Osteocyte (in vitro differentiated cells): ENCODE results near the gene COL17A1. TPM values are rescaled to one million over a fixed set of nuclear protein-coding genes. Genes with fewer than 3 reads are reported as not detected.

ENCODE experiments used
- DNase-seq: peaks from one replicate; pipeline ENCODE4 v3.0.0; 2021; ENCODE audit warnings: mixed read lengths; ENCODE audit not compliant: unreplicated experiment; ENCODE audit errors: extremely low spot score
- H3K27ac Mint-ChIP-seq: one replicate; pipeline ENCODE4 v1.8.0; 2021; ENCODE audit warnings: mild to moderate bottlenecking, mixed read lengths; ENCODE audit not compliant: unreplicated experiment
- H3K27me3 Mint-ChIP-seq: one replicate; pipeline ENCODE4 v1.8.0; 2021; ENCODE audit warnings: mixed read lengths; ENCODE audit not compliant: unreplicated experiment
- H3K36me3 Mint-ChIP-seq: one replicate; pipeline ENCODE4 v1.8.0; 2021; ENCODE audit warnings: mixed read lengths; ENCODE audit not compliant: unreplicated experiment
- H3K4me1 Mint-ChIP-seq: one replicate; pipeline ENCODE4 v1.8.0; 2021; ENCODE audit warnings: mixed read lengths; ENCODE audit not compliant: unreplicated experiment
- H3K4me3 Mint-ChIP-seq: one replicate; pipeline ENCODE4 v1.8.0; 2021; ENCODE audit warnings: mild to moderate bottlenecking, moderate library complexity, mixed read lengths; ENCODE audit not compliant: unreplicated experiment
- H3K9me3 Mint-ChIP-seq: one replicate; pipeline ENCODE4 v1.8.0; 2021; ENCODE audit warnings: mixed read lengths; ENCODE audit not compliant: unreplicated experiment
- CTCF ChIP-seq: fragments of 200-600 bp; sonication (generic); IDR thresholded peaks from 2 replicates; pipeline ENCODE4 v1.5.0; 2021; ENCODE audit warnings: antibody characterized with exemption, mild to moderate bottlenecking, moderate library complexity
- total RNA-seq: library from RNA; stranded (reverse); gene quantifications from 2 replicates; pipeline ENCODE4 v1.2.1, GENCODE V29; 2021

COL17A1 gene
- total RNA-seq, 1 donor from 2014 or later: not detected

- peaks cover 54% of the 10 kb centered on the region for H3K36me3 Mint-ChIP-seq
- H3K27ac Mint-ChIP-seq: no peak overlapping the region
- TF ChIP-seq CTCF: no peak
- no peak for DNase-seq
- no peaks in the 10 kb centered on the region for H3K9me3 Mint-ChIP-seq
- H3K27me3 Mint-ChIP-seq: no peaks in the 10 kb centered on the region
- no peak overlapping the region for H3K4me3 Mint-ChIP-seq
- no peaks in the 10 kb centered on the region for H3K4me1 Mint-ChIP-seq
These were observed 80.4 kb downstream of the COL17A1 start for GRCh38 chr10:104005172-104005863.

GRCh38 chr10:104002911-104003310 lies 82.8 kb downstream of the COL17A1 start:
- H3K36me3 Mint-ChIP-seq: peaks cover 50% of the 10 kb centered on the region
- TF ChIP-seq CTCF: no peak
- H3K4me1 Mint-ChIP-seq: no peaks in the 10 kb centered on the region
- no peak for DNase-seq
- no peaks in the 10 kb centered on the region for H3K9me3 Mint-ChIP-seq
- no peak overlapping the region for H3K27ac Mint-ChIP-seq
- no peak overlapping the region for H3K4me3 Mint-ChIP-seq
- no peaks in the 10 kb centered on the region for H3K27me3 Mint-ChIP-seq

- H3K27me3 Mint-ChIP-seq: no peaks in the 10 kb centered on the region
- no peak for DNase-seq
- peaks cover 50% of the 10 kb centered on the region for H3K36me3 Mint-ChIP-seq
- H3K9me3 Mint-ChIP-seq: no peaks in the 10 kb centered on the region
- TF ChIP-seq CTCF: no peak
- H3K27ac Mint-ChIP-seq: no peak overlapping the region
- H3K4me3 Mint-ChIP-seq: no peak overlapping the region
- no peaks in the 10 kb centered on the region for H3K4me1 Mint-ChIP-seq
These were observed 86.9 kb downstream of the COL17A1 start for GRCh38 chr10:103998805-103999204.

- no peak for TF ChIP-seq CTCF
- peaks cover 1% of the 10 kb centered on the region for H3K4me1 Mint-ChIP-seq
- no peaks in the 10 kb centered on the region for H3K9me3 Mint-ChIP-seq
- H3K4me3 Mint-ChIP-seq: no peak overlapping the region
- H3K27ac Mint-ChIP-seq: no peak overlapping the region
- peaks cover 40% of the 10 kb centered on the region for H3K36me3 Mint-ChIP-seq
- DNase-seq: no peak
- no peaks in the 10 kb centered on the region for H3K27me3 Mint-ChIP-seq
These were observed 90.5 kb downstream of the COL17A1 start for GRCh38 chr10:103995134-103995533.

GRCh38 chr10:103991393-103992128 lies 94.1 kb downstream of the COL17A1 start:
- DNase-seq: no peak
- Mint-ChIP-seq H3K4me1 (peaks cover 16% of the 10 kb centered on the region), H3K27me3 (no peaks in the 10 kb centered on the region), H3K27ac (no peak overlapping the region), H3K4me3 (no peak overlapping the region), H3K9me3 (no peaks in the 10 kb centered on the region), H3K36me3 (peaks cover 22% of the 10 kb centered on the region)
- TF ChIP-seq CTCF: no peak
